ENCODE measurements around the gene ZNF750.
A peak's percentile ranks its signal among the peaks of the same experiment; 100 is the strongest.

Gene ZNF750

DNA sequence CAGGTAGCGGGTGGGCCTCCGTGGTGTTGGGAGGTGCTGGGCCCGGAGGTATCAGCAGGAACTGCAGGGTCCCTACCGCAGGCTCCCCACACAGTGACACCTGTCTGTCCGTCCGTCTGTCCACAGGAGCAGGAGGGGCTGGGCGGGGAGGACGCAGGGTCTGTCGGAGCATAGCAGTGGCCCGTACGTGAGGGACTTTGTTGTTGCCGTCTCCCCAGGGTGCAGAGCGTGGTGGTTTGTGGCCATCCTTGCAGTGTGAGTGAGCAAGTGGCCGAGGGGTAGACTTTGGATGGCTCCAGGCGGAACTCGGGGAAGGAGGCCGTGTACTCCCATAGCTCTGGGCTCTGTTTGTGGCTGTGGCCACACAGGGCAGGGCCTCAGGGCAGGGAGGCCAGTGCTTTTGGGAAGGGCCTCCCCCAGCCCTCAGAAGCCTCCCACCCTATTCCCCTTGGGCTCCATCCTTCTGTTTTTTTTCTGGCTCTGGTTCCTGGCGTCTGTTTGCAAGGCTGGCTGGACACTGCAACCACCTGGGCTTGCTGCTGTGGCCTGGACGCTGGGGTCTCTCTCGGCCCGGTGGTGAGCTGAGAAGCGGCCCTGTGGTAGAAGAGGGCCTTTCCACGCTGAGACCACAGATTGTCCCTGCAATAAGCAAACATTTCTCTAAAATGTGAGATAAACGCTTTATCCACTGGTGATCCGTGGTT lies 41.0 kb upstream of the ZNF750 start:
- Histone ChIP-seq H3K9ac (ENCODE audit: low read length) (no peak overlapping the region), H3K36me3 (ENCODE audit: control insufficient read depth, insufficient read depth, low read length) (peaks cover 26% of the 10 kb centered on the region), H3K4me1 (ENCODE audit: control insufficient read depth, insufficient read depth, low read length) (peaks cover 21% of the 10 kb centered on the region), H3K27me3 (ENCODE audit: control insufficient read depth, insufficient read depth, low read length) (no peaks in the 10 kb centered on the region), H3K9me3 (ENCODE audit: control insufficient read depth, insufficient read depth, low read depth, low read length) (no peaks in the 10 kb centered on the region), H3K4me3 (ENCODE audit: low read depth, low read length) (no peak overlapping the region), H3K27ac (ENCODE audit: low read depth, low read length) (0 out of 2 replicates have a peak overlapping the region, but pooled peaks have one; percentile 49)

DNA sequence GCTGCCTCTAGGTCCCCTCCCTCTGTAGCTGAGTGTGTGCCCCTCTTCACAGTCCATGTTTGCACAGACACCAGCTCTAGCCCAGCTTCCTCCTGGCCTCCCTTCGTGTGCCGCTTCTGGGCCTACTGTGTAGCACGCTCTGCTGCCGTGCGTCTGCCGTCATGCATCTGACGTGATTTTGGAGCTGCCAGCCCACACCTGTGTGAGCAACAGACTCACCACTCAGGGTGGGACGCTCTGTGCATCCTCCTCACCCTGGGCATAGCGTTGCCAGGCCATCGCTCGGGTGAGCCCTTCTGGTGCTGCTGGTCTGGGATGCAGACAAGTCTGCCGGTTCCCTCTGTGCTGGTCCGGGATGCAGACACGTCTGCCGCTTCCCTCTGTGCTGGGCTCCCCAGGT lies 39.4 kb upstream of the ZNF750 start:
- no peak overlapping the region for H3K4me3 ChIP-seq (ENCODE audit: low read depth, low read length)
- H3K27ac ChIP-seq (ENCODE audit: low read depth, low read length), result no peak overlapping the region
- peaks cover 21% of the 10 kb centered on the region for H3K36me3 ChIP-seq (ENCODE audit: control insufficient read depth, insufficient read depth, low read length)
- no peaks in the 10 kb centered on the region for H3K27me3 ChIP-seq (ENCODE audit: control insufficient read depth, insufficient read depth, low read length)
- H3K9ac ChIP-seq (ENCODE audit: low read length), result no peak overlapping the region
- peaks cover 35% of the 10 kb centered on the region for H3K4me1 ChIP-seq (ENCODE audit: control insufficient read depth, insufficient read depth, low read length)
- no peaks in the 10 kb centered on the region for H3K9me3 ChIP-seq (ENCODE audit: control insufficient read depth, insufficient read depth, low read depth, low read length)

DNA sequence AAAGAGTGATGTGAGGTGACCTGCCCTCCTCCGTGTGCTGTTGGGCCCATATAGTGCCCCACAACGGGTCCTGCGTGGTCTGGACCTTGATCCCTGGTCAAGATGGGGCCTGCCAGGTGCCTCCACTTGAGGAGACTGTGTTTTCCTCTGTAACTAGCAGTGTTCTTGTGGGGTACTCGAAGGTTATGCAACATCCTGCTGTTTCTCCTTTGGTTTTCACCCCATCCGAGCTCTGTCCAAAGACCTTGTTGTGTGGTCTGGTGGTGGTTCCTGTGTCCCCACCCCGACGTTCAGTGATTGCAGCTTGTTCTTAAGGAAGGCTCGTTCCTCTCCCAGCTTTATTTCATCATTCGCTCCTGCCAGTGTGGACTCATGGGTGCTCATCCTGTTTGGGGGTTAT lies 38.7 kb upstream of the ZNF750 start:
- Histone ChIP-seq H3K27me3 (ENCODE audit: control insufficient read depth, insufficient read depth, low read length) (no peaks in the 10 kb centered on the region), H3K9me3 (ENCODE audit: control insufficient read depth, insufficient read depth, low read depth, low read length) (no peaks in the 10 kb centered on the region), H3K36me3 (ENCODE audit: control insufficient read depth, insufficient read depth, low read length) (peaks cover 14% of the 10 kb centered on the region; the same call in 1 of the 2 replicates), H3K27ac (ENCODE audit: low read depth, low read length) (no peak overlapping the region), H3K4me1 (ENCODE audit: control insufficient read depth, insufficient read depth, low read length) (peaks cover 35% of the 10 kb centered on the region), H3K4me3 (ENCODE audit: low read depth, low read length) (no peak overlapping the region), H3K9ac (ENCODE audit: low read length) (no peak overlapping the region)

DNA sequence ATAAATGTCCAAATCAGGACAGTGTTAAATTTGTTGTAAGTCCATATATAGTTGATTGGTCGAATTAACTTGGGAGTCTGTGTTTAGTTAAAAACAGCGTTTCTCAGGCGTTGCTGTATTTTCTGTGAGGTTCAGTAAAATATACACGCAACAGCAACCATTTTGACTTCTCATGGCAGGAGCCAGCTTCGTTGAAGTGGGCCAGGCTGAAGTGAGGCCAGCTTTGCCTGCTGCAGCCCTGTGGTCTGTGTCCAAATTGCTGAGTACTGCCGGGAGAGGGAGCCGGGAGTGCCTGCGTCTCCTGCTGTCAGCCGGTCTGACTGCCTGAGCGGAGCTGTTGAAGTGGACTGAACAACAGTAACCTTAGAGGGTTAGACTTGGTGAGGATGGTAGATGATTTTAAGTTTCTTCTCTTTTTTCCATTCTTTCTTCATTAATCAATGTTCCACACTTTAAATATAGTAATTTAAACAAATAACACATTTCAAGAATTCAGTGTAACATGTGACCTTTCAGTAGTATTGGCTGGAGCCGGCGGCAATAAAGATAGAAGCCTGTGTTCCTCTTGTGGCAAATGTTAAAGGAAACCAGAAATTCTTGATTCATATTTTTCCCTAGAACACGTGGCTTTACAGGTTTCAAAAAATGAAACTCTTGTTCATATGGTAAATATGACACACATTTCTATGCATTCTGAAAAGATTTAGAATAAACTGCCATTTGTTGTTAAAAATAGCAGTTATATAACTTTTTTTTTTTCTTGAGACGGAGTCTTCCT lies 37.0 kb upstream of the ZNF750 start:
- H3K27ac ChIP-seq (ENCODE audit: low read depth, low read length), result no peak overlapping the region

DNA sequence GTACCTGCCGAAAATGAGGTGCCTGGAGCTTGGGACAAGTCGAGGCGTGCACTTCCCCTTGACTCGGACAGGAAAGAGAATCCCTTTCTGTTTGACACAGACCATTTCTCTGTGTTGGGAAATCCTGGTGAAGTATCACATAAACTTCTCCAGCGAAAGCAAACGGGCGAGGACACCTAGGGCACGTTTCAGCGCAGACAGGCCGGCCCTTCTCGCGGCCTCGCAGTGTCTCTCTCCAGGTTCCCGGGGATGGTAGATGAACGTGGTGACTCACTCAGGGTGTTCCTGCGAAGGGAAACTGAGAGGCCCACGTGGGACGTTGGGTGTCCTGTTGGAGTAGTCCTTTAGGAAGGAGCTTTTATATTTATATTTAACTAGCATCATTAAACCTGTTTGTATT lies 36.3 kb upstream of the ZNF750 start:
- Histone ChIP-seq H3K9ac (ENCODE audit: low read length) (peak overlapping the region; percentile 24), H3K9me3 (ENCODE audit: control insufficient read depth, insufficient read depth, low read depth, low read length) (no peaks in the 10 kb centered on the region), H3K4me1 (ENCODE audit: control insufficient read depth, insufficient read depth, low read length) (peaks cover 27% of the 10 kb centered on the region), H3K36me3 (ENCODE audit: control insufficient read depth, insufficient read depth, low read length) (peaks cover 27% of the 10 kb centered on the region), H3K4me3 (ENCODE audit: low read depth, low read length) (no peak overlapping the region), H3K27ac (ENCODE audit: low read depth, low read length) (no peak overlapping the region), H3K27me3 (ENCODE audit: control insufficient read depth, insufficient read depth, low read length) (no peaks in the 10 kb centered on the region)

More for the DNA sequence above, 37.0 kb upstream of the ZNF750 start:
- Histone ChIP-seq H3K9me3 (ENCODE audit: control insufficient read depth, insufficient read depth, low read depth, low read length) (no peaks in the 10 kb centered on the region), H3K4me3 (ENCODE audit: low read depth, low read length) (no peak overlapping the region), H3K4me1 (ENCODE audit: control insufficient read depth, insufficient read depth, low read length) (peaks cover 30% of the 10 kb centered on the region), H3K36me3 (ENCODE audit: control insufficient read depth, insufficient read depth, low read length) (peaks cover 20% of the 10 kb centered on the region), H3K27me3 (ENCODE audit: control insufficient read depth, insufficient read depth, low read length) (no peaks in the 10 kb centered on the region), H3K9ac (ENCODE audit: low read length) (no peak overlapping the region)

DNA sequence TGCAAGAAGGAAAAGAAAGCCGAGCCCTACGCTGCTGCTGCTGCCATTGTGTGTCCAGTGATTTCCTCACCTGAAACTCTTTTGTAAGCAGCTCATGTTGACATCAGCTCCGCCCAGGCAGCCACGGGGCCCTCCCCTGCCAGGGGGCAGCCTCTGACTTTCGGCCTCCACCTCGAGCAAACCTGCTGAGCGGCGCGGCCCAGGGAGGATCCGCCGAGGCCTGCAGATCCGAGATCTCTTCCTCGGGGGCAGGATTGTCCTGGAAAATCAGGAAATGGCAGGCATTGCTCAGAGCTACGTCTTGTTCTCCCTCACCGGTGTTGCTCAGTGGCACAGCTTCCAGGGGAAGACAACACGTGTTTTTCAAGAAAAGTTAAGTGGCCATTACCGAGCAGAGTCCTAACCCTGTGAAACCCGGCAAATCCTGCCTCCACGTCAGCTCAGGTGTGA lies 35.6 kb upstream of the ZNF750 start:
- no peaks in the 10 kb centered on the region for H3K9me3 ChIP-seq (ENCODE audit: control insufficient read depth, insufficient read depth, low read depth, low read length)
- H3K27me3 ChIP-seq (ENCODE audit: control insufficient read depth, insufficient read depth, low read length), result no peaks in the 10 kb centered on the region
- peak overlapping the region; percentile 67 for H3K27ac ChIP-seq (ENCODE audit: low read depth, low read length)
- peaks cover 27% of the 10 kb centered on the region for H3K4me1 ChIP-seq (ENCODE audit: control insufficient read depth, insufficient read depth, low read length)
- peak overlapping the region; percentile 45 for H3K9ac ChIP-seq (ENCODE audit: low read length)
- no peak overlapping the region for H3K4me3 ChIP-seq (ENCODE audit: low read depth, low read length)
- H3K36me3 ChIP-seq (ENCODE audit: control insufficient read depth, insufficient read depth, low read length), result peaks cover 34% of the 10 kb centered on the region

DNA sequence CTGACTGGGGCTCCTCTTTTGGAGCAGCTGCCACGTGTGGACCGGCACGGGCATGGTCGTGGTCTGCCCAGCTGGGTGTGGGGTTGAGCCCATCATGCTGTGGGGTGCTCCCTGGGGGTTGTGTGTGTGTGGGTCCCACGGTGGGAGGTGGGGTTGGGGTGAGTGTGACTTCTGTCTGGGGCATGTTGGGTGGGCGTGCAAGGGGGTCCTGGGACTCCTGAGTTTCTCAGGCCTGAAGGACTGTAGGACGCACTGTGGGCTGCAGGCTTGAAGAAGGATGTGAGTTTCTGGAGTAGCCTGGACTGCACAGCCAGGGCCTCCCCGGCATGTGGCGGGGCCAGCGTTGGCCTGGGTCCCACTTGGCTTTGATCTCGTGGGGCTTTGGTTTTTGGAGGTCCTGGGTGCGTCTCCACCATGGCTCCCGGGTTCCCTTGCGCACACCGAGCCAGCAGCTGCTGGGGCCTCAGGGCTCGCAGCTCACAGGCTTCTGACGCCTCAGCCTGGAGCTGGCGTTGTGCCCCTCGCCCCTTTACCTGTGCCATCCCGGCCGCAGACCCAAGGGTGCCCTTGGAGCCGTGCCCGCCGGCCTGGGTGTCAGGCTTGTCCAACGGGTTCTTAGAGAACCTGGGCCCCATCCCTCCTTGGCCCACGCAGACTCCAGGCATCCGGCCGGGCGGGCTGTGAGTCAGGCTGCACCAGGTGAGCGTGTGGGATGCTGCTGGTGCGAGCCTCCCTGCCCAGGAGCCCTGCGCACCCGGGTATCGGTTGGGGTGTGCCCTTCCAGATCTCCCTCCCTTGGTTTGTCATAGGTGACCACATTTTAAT lies 34.4 kb upstream of the ZNF750 start:
- H3K27me3 ChIP-seq (ENCODE audit: control insufficient read depth, insufficient read depth, low read length), result no peaks in the 10 kb centered on the region
- peaks cover 27% of the 10 kb centered on the region for H3K4me1 ChIP-seq (ENCODE audit: control insufficient read depth, insufficient read depth, low read length)
- H3K36me3 ChIP-seq (ENCODE audit: control insufficient read depth, insufficient read depth, low read length), result peaks cover 37% of the 10 kb centered on the region
- no peak overlapping the region for H3K4me3 ChIP-seq (ENCODE audit: low read depth, low read length)
- no peaks in the 10 kb centered on the region for H3K9me3 ChIP-seq (ENCODE audit: control insufficient read depth, insufficient read depth, low read depth, low read length)
- H3K27ac ChIP-seq (ENCODE audit: low read depth, low read length), result no peak overlapping the region
- no peak overlapping the region for H3K9ac ChIP-seq (ENCODE audit: low read length)

DNA sequence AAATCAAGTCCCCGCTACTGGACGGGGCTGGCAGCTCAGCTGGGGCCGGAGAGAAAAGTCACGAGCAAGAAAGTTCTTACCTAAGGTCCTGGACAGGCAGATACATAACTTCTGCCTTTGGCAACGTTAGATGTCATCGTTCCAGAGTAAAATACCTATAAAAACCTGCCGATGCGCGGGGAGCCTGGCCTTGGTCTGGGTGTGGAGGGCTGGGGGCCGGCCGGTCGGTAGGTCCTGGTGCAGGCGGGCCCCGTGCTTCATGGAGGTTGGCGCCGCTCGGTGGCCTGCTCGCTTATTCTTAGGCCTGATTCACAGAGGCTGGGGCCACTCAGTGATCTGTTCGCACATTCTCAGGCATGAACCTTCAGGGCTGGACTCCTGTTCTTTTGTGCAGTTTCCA lies 33.7 kb upstream of the ZNF750 start:
- Histone ChIP-seq H3K9me3 (ENCODE audit: control insufficient read depth, insufficient read depth, low read depth, low read length) (no peaks in the 10 kb centered on the region), H3K27ac (ENCODE audit: low read depth, low read length) (no peak overlapping the region), H3K36me3 (ENCODE audit: control insufficient read depth, insufficient read depth, low read length) (peaks cover 35% of the 10 kb centered on the region), H3K4me3 (ENCODE audit: low read depth, low read length) (no peak overlapping the region), H3K9ac (ENCODE audit: low read length) (no peak overlapping the region), H3K27me3 (ENCODE audit: control insufficient read depth, insufficient read depth, low read length) (no peaks in the 10 kb centered on the region), H3K4me1 (ENCODE audit: control insufficient read depth, insufficient read depth, low read length) (peaks cover 27% of the 10 kb centered on the region)

DNA sequence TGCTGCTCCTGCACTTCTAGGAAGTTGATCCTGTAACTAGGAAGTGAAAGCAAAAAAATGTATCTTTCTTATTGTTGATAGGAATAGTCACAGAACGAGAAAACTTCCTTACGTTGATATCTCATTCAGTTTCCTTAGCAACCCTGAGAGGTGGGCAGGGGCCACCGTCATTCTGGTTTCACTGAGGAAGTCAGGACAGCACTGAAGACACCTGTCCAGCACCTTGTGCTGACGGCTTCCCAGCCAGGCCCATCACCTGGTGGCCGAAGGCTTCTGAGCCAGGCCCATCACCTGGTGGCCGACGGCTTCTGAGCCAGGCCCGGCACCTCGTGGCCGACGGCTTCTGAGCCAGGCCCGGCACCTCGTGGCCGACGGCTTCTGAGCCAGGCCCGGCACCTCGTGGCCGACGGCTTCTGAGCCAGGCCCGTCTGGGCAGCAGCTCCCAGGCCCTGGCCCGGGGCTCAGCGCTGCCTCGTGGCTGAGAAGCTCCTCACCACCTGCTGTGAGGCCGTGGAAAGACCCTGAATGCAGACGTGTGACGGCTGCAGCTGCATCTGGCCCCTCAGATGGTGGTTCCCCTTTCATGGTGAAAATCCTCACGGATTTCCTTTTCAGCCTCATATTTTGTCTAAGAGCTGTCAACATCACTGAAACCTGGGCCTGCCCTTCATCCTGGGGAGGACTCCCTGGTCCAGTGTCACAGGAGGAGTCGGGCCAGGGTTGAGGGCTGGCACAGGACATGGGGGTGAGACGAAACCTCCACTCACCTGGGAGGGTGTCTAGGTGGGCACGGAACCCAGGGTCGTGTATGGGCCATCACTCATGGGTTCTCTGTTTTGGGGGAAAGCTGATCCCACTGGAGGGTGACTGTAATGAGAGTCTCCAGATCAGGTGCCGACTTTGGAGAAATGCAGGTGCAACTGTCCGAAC lies 33.0 kb upstream of the ZNF750 start:
- H3K4me1 ChIP-seq (ENCODE audit: control insufficient read depth, insufficient read depth, low read length), result peaks cover 27% of the 10 kb centered on the region
- no peak overlapping the region for H3K27ac ChIP-seq (ENCODE audit: low read depth, low read length)
- no peaks in the 10 kb centered on the region for H3K27me3 ChIP-seq (ENCODE audit: control insufficient read depth, insufficient read depth, low read length)
- H3K9me3 ChIP-seq (ENCODE audit: control insufficient read depth, insufficient read depth, low read depth, low read length), result no peaks in the 10 kb centered on the region
- H3K4me3 ChIP-seq (ENCODE audit: low read depth, low read length), result no peak overlapping the region
- peaks cover 31% of the 10 kb centered on the region for H3K36me3 ChIP-seq (ENCODE audit: control insufficient read depth, insufficient read depth, low read length)
- no peak overlapping the region for H3K9ac ChIP-seq (ENCODE audit: low read length)

Measured in HUES6 (cell line).